WI38 (cell line): ENCODE results near the gene NUP133.
"Not testable (repeated sequence)": the region's sequence is repeated elsewhere in the genome, so short reads cannot be mapped to it uniquely, and the experiment has no call there.

Experiments
- H3K4me3 ChIP-seq: 2 replicates; pipeline ENCODE4 v1.5.1; 2011; ENCODE audit warnings: low read depth, mild to moderate bottlenecking, control low read depth, low read length
- CTCF ChIP-seq: IDR thresholded peaks from 2 replicates; pipeline ENCODE4 v1.5.1; 2012; ENCODE audit warnings: low read depth, mild to moderate bottlenecking, control low read depth, low read length

NUP133 gene

GRCh38 chr1:229480495-229480894 is 27.6 kb downstream of the NUP133 start:
- TF ChIP-seq CTCF, result no peak
- H3K4me3 ChIP-seq, result no peak overlapping the region

GRCh38 chr1:229479660-229480399 is 28.3 kb downstream of the NUP133 start:
- TF ChIP-seq CTCF, result no peak
- H3K4me3 ChIP-seq, result no peak overlapping the region

GRCh38 chr1:229478852-229479251 is 29.3 kb downstream of the NUP133 start:
- no peak for TF ChIP-seq CTCF
- H3K4me3 ChIP-seq, result no peak overlapping the region

GRCh38 chr1:229475859-229476258 is 32.3 kb downstream of the NUP133 start:
- not testable (repeated sequence) for H3K4me3 ChIP-seq

GRCh38 chr1:229474509-229474908 is 33.6 kb downstream of the NUP133 start:
- H3K4me3 ChIP-seq, result no peak overlapping the region
- no peak for TF ChIP-seq CTCF

- no peak overlapping the region for H3K4me3 ChIP-seq
- TF ChIP-seq CTCF, result no peak
Measured at GRCh38 chr1:229471175-229471574, 37.0 kb downstream of the NUP133 start.

- TF ChIP-seq CTCF, result no peak
- no peak overlapping the region for H3K4me3 ChIP-seq
Measured at GRCh38 chr1:229470406-229471043, 37.6 kb downstream of the NUP133 start.
